HG02970 (cell line): ENCODE data around the gene MISP3.

ENCODE experiments used
- ATAC-seq: cut with Tn5 transposase; IDR thresholded peaks from one replicate; pipeline ENCODE4 v1.9.1; 2021; ENCODE audit warnings: mild to moderate bottlenecking, moderate library complexity, moderate number of reproducible peaks; ENCODE audit not compliant: unreplicated experiment, low FRiP score

Gene MISP3

GRCh38 chr19:14078411-14078810, 5.8 kb downstream of the MISP3 start:
- no peak for ATAC-seq

GRCh38 chr19:14080887-14081796, 8.6 kb downstream of the MISP3 start:
- ATAC-seq = peak; percentile 86

- peak; percentile 11 for ATAC-seq
Observed at GRCh38 chr19:14081797-14082674, 9.4 kb downstream of the MISP3 start.

GRCh38 chr19:14082675-14082960, 10.0 kb downstream of the MISP3 start:
- no peak for ATAC-seq

- ATAC-seq = no peak
Observed at GRCh38 chr19:14085309-14085995, 12.9 kb downstream of the MISP3 start, which contains the start of gene C19orf67. Gene C19orf67 (minus strand): TSS chr19:14085783. CDS start chr19:14085627, 156 bp downstream.

GRCh38 chr19:14086098-14086497, 13.5 kb downstream of the MISP3 start:
- no peak for ATAC-seq

- ATAC-seq = no peak
Observed at GRCh38 chr19:14088634-14089411, 16.2 kb downstream of the MISP3 start.

- no peak for ATAC-seq
Observed at GRCh38 chr19:14089412-14089661, 16.8 kb downstream of the MISP3 start.

GRCh38 chr19:14089662-14090508, 17.3 kb downstream of the MISP3 start:
- peak; percentile 19 for ATAC-seq

GRCh38 chr19:14090509-14091080, 18.0 kb downstream of the MISP3 start, which contains the start of gene SAMD1:
Gene SAMD1 (minus strand): TSS chr19:14090751.
- ATAC-seq = peak; percentile 38

GRCh38 chr19:14091081-14091812, 18.7 kb downstream of the MISP3 start:
- peak; percentile 46 for ATAC-seq

GRCh38 chr19:14091813-14092462, 19.4 kb downstream of the MISP3 start:
- no peak for ATAC-seq

- no peak for ATAC-seq
Observed at GRCh38 chr19:14093117-14093823, 20.7 kb downstream of the MISP3 start.

- no peak for ATAC-seq
Observed at GRCh38 chr19:14094854-14095253, 22.3 kb downstream of the MISP3 start.

- no peak for ATAC-seq
Observed at GRCh38 chr19:14096272-14096992, 23.8 kb downstream of the MISP3 start.

GRCh38 chr19:14097532-14098151, 25.1 kb downstream of the MISP3 start:
- no peak for ATAC-seq
